CD4-positive, alpha-beta T cell (primary cell): ENCODE results near the gene ROBO2. TPM values are rescaled to one million over a fixed set of nuclear protein-coding genes. Genes with fewer than 3 reads are reported as not detected.

Experiments used
- ATAC-seq: fragments of 200-7000 bp; cut with Tn5 transposase; one replicate; pipeline ENCODE4 v1.10.0; 2022; ENCODE audit warnings: mild to moderate bottlenecking; ENCODE audit not compliant: poor library complexity
- CTCF ChIA-PET: fragments of 350-600 bp; sonication (Branson Sonifier 250); formaldehyde crosslinking; loops from one replicate; lab custom pipeline; 2021; ENCODE audit warnings: antibody characterized with exemption, inconsistent platforms; lab: Charles Lee
- POLR2A ChIA-PET: fragments of 350-600 bp; sonication (Branson Sonifier 250); formaldehyde crosslinking; loops from one replicate; lab custom pipeline; 2021; ENCODE audit warnings: antibody characterized with exemption, inconsistent platforms; lab: Charles Lee
- DNase-seq, 14 experiments: peaks; one replicate each; pipeline ENCODE4 v3.0.0-alpha.2; 2013 to 2020; ENCODE audit warnings: mixed read lengths in 2 of 14
- H3K27ac ChIP-seq, 2 donors: one replicate each; pipeline versions ENCODE4 v1.5.1 to v1.7.0; 2013; ENCODE audit warnings: low read length in 2 of 2, low read depth in 1 of 2, mild to moderate bottlenecking in 1 of 2
- H3K27me3 ChIP-seq, 2 experiments: 1 replicate in 1 of 2; 2 replicates in 1 of 2; pipeline versions ENCODE4 v1.6.1 to v1.7.0; 2013; ENCODE audit warnings: low read length in 2 of 2, control low read depth in 1 of 2, mild to moderate bottlenecking in 1 of 2, moderate library complexity in 1 of 2; ENCODE audit not compliant: insufficient read depth in 2 of 2, control insufficient read depth in 1 of 2
- H3K36me3 ChIP-seq: one replicate; pipeline ENCODE4 v1.6.1; 2013; ENCODE audit warnings: low read length, control low read depth; ENCODE audit not compliant: insufficient read depth
- H3K4me1 ChIP-seq: one replicate; pipeline ENCODE4 v1.6.1; 2013; ENCODE audit warnings: low read length, control low read depth; ENCODE audit not compliant: insufficient read depth
- H3K4me3 ChIP-seq: one replicate; pipeline ENCODE4 v1.5.1; 2013; ENCODE audit warnings: mild to moderate bottlenecking, low read length, moderate library complexity
- H3K9me3 ChIP-seq, 2 experiments: 1 replicate in 1 of 2; 2 replicates in 1 of 2; pipeline versions ENCODE4 v1.6.1 to v1.7.0; 2013; ENCODE audit warnings: low read length in 2 of 2, mild to moderate bottlenecking in 2 of 2, control low read depth in 1 of 2, moderate library complexity in 1 of 2; ENCODE audit not compliant: control insufficient read depth in 1 of 2, insufficient read depth in 1 of 2
- H3K27ac Mint-ChIP-seq: one replicate; pipeline ENCODE4 v1.8.0; 2020; ENCODE audit warnings: mixed read lengths
- H3K27me3 Mint-ChIP-seq: one replicate; pipeline ENCODE4 v1.8.0; 2021; ENCODE audit warnings: mixed read lengths
- H3K36me3 Mint-ChIP-seq: one replicate; pipeline ENCODE4 v1.8.0; 2021; ENCODE audit warnings: low read depth, mixed read lengths
- H3K4me1 Mint-ChIP-seq: one replicate; pipeline ENCODE4 v1.8.0; 2021; ENCODE audit warnings: low read depth, mixed read lengths
- H3K4me3 Mint-ChIP-seq: one replicate; pipeline ENCODE4 v1.8.0; 2020; ENCODE audit warnings: mild to moderate bottlenecking, mixed read lengths
- H3K9me3 Mint-ChIP-seq: one replicate; pipeline ENCODE4 v1.8.0; 2020; ENCODE audit warnings: mixed read lengths
- intact Hi-C, 2 experiments: fragments of 100-400 bp; cut with DNase I in 1 of 2; cut with micrococcal nuclease in 1 of 2; formaldehyde crosslinking; loops; one replicate each; pipeline versions ENCODE4 v1.15.1 to v1.9.0; 2023 to 2025; cut with DNase I, micrococcal nuclease
- total RNA-seq, 174 experiments: library from RNA in 2 of 174; stranded (reverse) in 2 of 174; gene quantifications; one replicate each; pipeline ENCODE4 v1.2.3 and lab custom pipeline; 2021 to 2026
- TF ChIP-seq, protein P1 (sequence below): fragments of 200-600 bp; IDR thresholded peaks from one replicate; pipeline ENCODE4 v1.8.0; 2022; ENCODE audit warnings: antibody characterized with exemption, mild to moderate bottlenecking

ROBO2 gene
- total RNA-seq, 2 experiments from 2014 or later = not detected

DNA sequence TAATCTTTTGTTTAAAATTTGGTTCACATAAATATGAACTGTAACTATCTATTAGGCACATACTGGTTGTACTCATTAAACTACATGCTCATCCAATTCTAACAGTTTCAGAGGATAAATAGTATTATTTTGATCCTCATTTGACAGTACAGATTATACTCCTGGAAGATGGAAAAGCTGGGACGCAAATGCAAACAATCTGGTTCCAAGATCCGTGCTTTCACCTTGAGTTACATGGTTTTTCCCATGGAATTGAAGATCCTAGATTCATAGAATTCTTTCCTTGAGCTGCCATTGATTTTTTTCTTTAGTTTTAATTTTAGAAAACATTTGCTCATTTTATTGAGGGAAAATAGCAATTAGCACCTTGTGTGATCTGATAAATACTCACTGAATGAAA is 285.8 kb downstream of the ROBO2 start:
- H3K4me3 Mint-ChIP-seq = no peak overlapping the region
- intact Hi-C loops = no loop called here
- Histone ChIP-seq H3K4me1 (no peaks in the 10 kb centered on the region), H3K27me3 (no peaks in the 10 kb centered on the region), H3K36me3 (no peaks in the 10 kb centered on the region), H3K27ac (no peak overlapping the region), H3K9me3 (peaks cover 0 to 5% of the 10 kb centered on the region in 2 experiments), H3K4me3 (no peak overlapping the region)
- no peak overlapping the region for H3K27ac Mint-ChIP-seq
- H3K4me1 Mint-ChIP-seq = no peaks in the 10 kb centered on the region
- H3K9me3 Mint-ChIP-seq = no peaks in the 10 kb centered on the region
- ChIA-PET CTCF (no interaction called here), POLR2A (no interaction called here)
- H3K36me3 Mint-ChIP-seq = no peaks in the 10 kb centered on the region
- H3K27me3 Mint-ChIP-seq = no peaks in the 10 kb centered on the region
- ATAC-seq = no peak
- TF ChIP-seq, protein P1, sequence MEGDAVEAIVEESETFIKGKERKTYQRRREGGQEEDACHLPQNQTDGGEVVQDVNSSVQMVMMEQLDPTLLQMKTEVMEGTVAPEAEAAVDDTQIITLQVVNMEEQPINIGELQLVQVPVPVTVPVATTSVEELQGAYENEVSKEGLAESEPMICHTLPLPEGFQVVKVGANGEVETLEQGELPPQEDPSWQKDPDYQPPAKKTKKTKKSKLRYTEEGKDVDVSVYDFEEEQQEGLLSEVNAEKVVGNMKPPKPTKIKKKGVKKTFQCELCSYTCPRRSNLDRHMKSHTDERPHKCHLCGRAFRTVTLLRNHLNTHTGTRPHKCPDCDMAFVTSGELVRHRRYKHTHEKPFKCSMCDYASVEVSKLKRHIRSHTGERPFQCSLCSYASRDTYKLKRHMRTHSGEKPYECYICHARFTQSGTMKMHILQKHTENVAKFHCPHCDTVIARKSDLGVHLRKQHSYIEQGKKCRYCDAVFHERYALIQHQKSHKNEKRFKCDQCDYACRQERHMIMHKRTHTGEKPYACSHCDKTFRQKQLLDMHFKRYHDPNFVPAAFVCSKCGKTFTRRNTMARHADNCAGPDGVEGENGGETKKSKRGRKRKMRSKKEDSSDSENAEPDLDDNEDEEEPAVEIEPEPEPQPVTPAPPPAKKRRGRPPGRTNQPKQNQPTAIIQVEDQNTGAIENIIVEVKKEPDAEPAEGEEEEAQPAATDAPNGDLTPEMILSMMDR = no peak
- DNase-seq = no peak

DNA sequence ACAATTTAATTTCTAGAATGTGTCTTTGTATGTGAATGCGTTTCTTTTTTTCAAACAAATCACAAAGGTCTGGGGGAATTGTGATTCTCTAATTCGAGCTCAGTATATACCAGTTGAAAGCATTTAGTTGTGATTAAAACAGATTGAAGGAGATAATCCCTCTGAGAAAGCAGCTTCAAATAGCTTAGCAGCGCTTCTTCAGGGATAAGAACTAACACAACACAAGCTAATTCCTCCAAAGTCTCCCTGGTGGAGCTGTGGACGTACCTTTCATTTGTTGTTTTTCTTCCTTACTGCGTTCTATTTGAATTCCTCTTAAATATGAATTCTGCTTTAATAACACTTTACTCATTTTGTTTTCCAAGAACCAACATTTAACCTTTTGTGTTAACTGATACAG is 286.7 kb downstream of the ROBO2 start:
- no peaks in the 10 kb centered on the region for H3K27me3 ChIP-seq
- H3K4me3 ChIP-seq = no peak overlapping the region
- H3K4me3 Mint-ChIP-seq = no peak overlapping the region
- CTCF ChIA-PET = interaction anchor here (1.0 kb wide), 1 partner anchor 8 kb away, joined by 3 read pairs; no protein-coding TSS in a partner anchor
- no peaks in the 10 kb centered on the region for H3K4me1 ChIP-seq
- no peaks in the 10 kb centered on the region for H3K27me3 Mint-ChIP-seq
- intact Hi-C loops = no loop called here
- no peaks in the 10 kb centered on the region for H3K36me3 ChIP-seq
- H3K9me3 Mint-ChIP-seq = no peaks in the 10 kb centered on the region
- DNase-seq = no peak
- POLR2A ChIA-PET = no interaction called here
- no peak overlapping the region for H3K27ac Mint-ChIP-seq
- H3K27ac ChIP-seq = no peak overlapping the region
- TF ChIP-seq, protein P1 = no peak
- H3K9me3 ChIP-seq = peaks cover 0 to 6% of the 10 kb centered on the region in 2 experiments
- no peaks in the 10 kb centered on the region for H3K4me1 Mint-ChIP-seq
- ATAC-seq = no peak
- H3K36me3 Mint-ChIP-seq = no peaks in the 10 kb centered on the region

DNA sequence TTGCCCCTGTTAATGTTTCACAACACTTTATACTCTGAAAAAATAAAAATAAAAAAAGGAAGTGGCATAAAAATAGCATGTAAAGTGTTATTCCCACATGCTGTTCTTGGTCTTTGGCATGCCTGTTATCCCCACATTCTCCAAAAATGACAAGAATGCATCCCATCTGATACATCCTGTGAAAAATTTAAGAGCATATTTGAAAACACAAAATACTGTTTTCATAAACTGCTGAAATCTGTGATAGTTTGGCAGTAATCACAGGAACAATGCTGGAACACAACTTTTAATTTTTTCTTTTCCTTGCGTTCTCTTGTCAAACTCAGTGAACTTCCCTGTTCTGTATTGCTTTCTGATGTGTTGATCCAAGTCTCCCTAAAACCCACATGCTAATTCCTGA is 288.8 kb downstream of the ROBO2 start:
- no peaks in the 10 kb centered on the region for H3K9me3 Mint-ChIP-seq
- no peak overlapping the region for H3K27ac ChIP-seq
- intact Hi-C loops = no loop called here
- no peak overlapping the region for H3K4me3 Mint-ChIP-seq
- TF ChIP-seq, protein P1 = no peak
- no peaks in the 10 kb centered on the region for H3K4me1 ChIP-seq
- no peak overlapping the region for H3K4me3 ChIP-seq
- no peaks in the 10 kb centered on the region for H3K27me3 ChIP-seq
- no peak for DNase-seq
- H3K27me3 Mint-ChIP-seq = no peaks in the 10 kb centered on the region
- H3K9me3 ChIP-seq = peaks cover 0 to 9% of the 10 kb centered on the region in 2 experiments
- H3K4me1 Mint-ChIP-seq = no peaks in the 10 kb centered on the region
- POLR2A ChIA-PET = no interaction called here
- H3K36me3 ChIP-seq = no peaks in the 10 kb centered on the region
- H3K27ac Mint-ChIP-seq = no peak overlapping the region
- CTCF ChIA-PET = no interaction called here
- H3K36me3 Mint-ChIP-seq = no peaks in the 10 kb centered on the region
- no peak for ATAC-seq
